HCT116 (cell line): Measurements from ENCODE around the gene CDH13. TPM values are rescaled to one million over a fixed set of nuclear protein-coding genes. Genes with fewer than 3 reads are reported as not detected.

Experiments
- ATAC-seq: fragments of 200-7000 bp; cut with Tn5 transposase; 2 replicates; pipeline ENCODE4 v1.9.1; 2020; ENCODE audit warnings: mild to moderate bottlenecking, moderate library complexity
- BruUV-seq: library from RNA; stranded (reverse); fragments of 400-500 nt; replicated peaks from 2 replicates; lab custom pipeline; 2021; lab: Mats Ljungman, UMichigan
- CTCF ChIA-PET: fragments of 300-600 bp; sonication (Branson Sonifier 250); formaldehyde crosslinking; loops from one replicate; lab custom pipeline; 2021; ENCODE audit warnings: antibody characterized with exemption; lab: Charles Lee
- POLR2A ChIA-PET: fragments of 300-600, 350-600 bp; sonication (Branson Sonifier 250); formaldehyde crosslinking; loops from one replicate; lab custom pipeline; 2021; ENCODE audit warnings: antibody characterized with exemption; lab: Charles Lee
- RAD21 ChIA-PET, 2 experiments: fragments of 300-600 bp; sonication (Branson Sonifier 250); formaldehyde crosslinking; loops; one replicate each; lab custom pipeline; 2023; ENCODE audit warnings: low total read pairs in 2 of 2; ENCODE audit not compliant: uncharacterized antibody in 2 of 2, unreplicated experiment in 2 of 2, low non-redundant PET in 1 of 2; lab: Charles Lee
- DNase-seq: peaks from one replicate; pipeline ENCODE4 v3.0.0-alpha.2; 2010; ENCODE audit warnings: low read depth, low spot score
- H2AFZ ChIP-seq: fragments of 200-600 bp; shearing (Covaris generic), sonication (generic); 2 replicates; pipeline ENCODE4 v1.6.1; 2017; ENCODE audit warnings: low read depth, mixed run types, mixed read lengths, antibody characterized with exemption, low read length; ENCODE audit not compliant: poor library complexity, severe bottlenecking
- H3K27ac ChIP-seq: 2 replicates; pipeline ENCODE4 v1.5.1; 2012; ENCODE audit warnings: low read depth, low read length
- H3K27me3 ChIP-seq: fragments of 200-600 bp; sonication (generic); 2 replicates; pipeline ENCODE4 v1.6.1; 2016; ENCODE audit warnings: mixed run types, low read length, mixed read lengths; ENCODE audit not compliant: insufficient read depth
- H3K36me3 ChIP-seq, 2 experiments: fragments of 200-500 bp in 1 of 2; fragments of 200-600 bp in 1 of 2; sonication (Bioruptor generic) in 1 of 2; sonication (generic) in 1 of 2; 2 replicates each; pipeline versions ENCODE4 v1.5.1 to v1.6.1; 2014 to 2016; ENCODE audit warnings: low read length in 2 of 2, inconsistent platforms in 1 of 2, mixed read lengths in 1 of 2, mixed run types in 1 of 2; ENCODE audit not compliant: insufficient read depth in 2 of 2, control insufficient read depth in 1 of 2
- H3K4me1 ChIP-seq, 2 experiments: fragments of 200-600 bp in 1 of 2; sonication (generic) in 1 of 2; 2 replicates each; pipeline versions ENCODE4 v1.5.1 to v1.6.1; 2012 to 2017; ENCODE audit warnings: low read length in 2 of 2, inconsistent platforms in 1 of 2, mild to moderate bottlenecking in 1 of 2, mixed read lengths in 1 of 2, mixed run types in 1 of 2, moderate library complexity in 1 of 2; ENCODE audit not compliant: insufficient read depth in 2 of 2, control insufficient read depth in 1 of 2
- H3K4me2 ChIP-seq: fragments of 200-600 bp; sonication (generic); 2 replicates; pipeline ENCODE4 v1.6.1; 2017; ENCODE audit warnings: mixed run types, low read length, mixed read lengths
- H3K4me3 ChIP-seq, 2 experiments: fragments of 200-600 bp in 1 of 2; sonication (generic) in 1 of 2; replicated peaks in 1 of 2; 2 replicates each; pipeline ENCODE4 v1.5.1; 2011 to 2016; ENCODE audit warnings: low read length in 2 of 2, control low read depth in 1 of 2, low read depth in 1 of 2, mild to moderate bottlenecking in 1 of 2, mixed read lengths in 1 of 2, mixed run types in 1 of 2
- H3K79me2 ChIP-seq: fragments of 200-600 bp; sonication (generic); 2 replicates; pipeline ENCODE4 v1.6.1; 2017; ENCODE audit warnings: mild to moderate bottlenecking, mixed run types, low read length, moderate library complexity, mixed read lengths; ENCODE audit not compliant: insufficient read depth
- H3K9ac ChIP-seq: fragments of 200-600 bp; sonication (generic); 2 replicates; pipeline ENCODE4 v1.6.1; 2016; ENCODE audit warnings: low read length, mixed read lengths
- H3K9me2 ChIP-seq: fragments of 200-600 bp; sonication (generic), shearing (Covaris generic); 2 replicates; pipeline ENCODE4 v1.6.1; 2017; ENCODE audit warnings: mixed run types, mild to moderate bottlenecking, moderate library complexity; ENCODE audit not compliant: insufficient read depth
- H3K9me3 ChIP-seq, 2 experiments: fragments of 200-500 bp in 1 of 2; fragments of 200-600 bp in 1 of 2; sonication (Bioruptor generic) in 1 of 2; sonication (generic) in 1 of 2; 2 replicates each; pipeline ENCODE4 v1.6.1; 2014 to 2017; ENCODE audit warnings: low read length in 2 of 2, mixed read lengths in 2 of 2, inconsistent platforms in 1 of 2, low read depth in 1 of 2, mild to moderate bottlenecking in 1 of 2, mixed run types in 1 of 2, moderate library complexity in 1 of 2; ENCODE audit not compliant: control insufficient read depth in 1 of 2, insufficient read depth in 1 of 2
- H4K20me1 ChIP-seq: fragments of 200-600 bp; sonication (generic), shearing (Covaris generic); 2 replicates; pipeline ENCODE4 v1.6.1; 2017; ENCODE audit warnings: mixed run types, mild to moderate bottlenecking, moderate library complexity; ENCODE audit not compliant: insufficient read depth
- CBX3 ChIP-seq: IDR thresholded peaks from 2 replicates; pipeline ENCODE4 v1.6.1; 2012; ENCODE audit warnings: low read depth
- CEBPB ChIP-seq: IDR thresholded peaks from 2 replicates; pipeline ENCODE4 v1.6.1; 2012; ENCODE audit warnings: low read depth
- CTCF ChIP-seq, 3 experiments: fragments of 200-600 bp in 1 of 3; sonication (generic) in 1 of 3; IDR thresholded peaks in 2 of 3; conservative IDR thresholded peaks in 1 of 3; 2 replicates each; pipeline ENCODE4 v1.5.1; 2012 to 2017; ENCODE audit warnings: low read depth in 2 of 3, low read length in 2 of 3, antibody characterized with exemption in 1 of 3, borderline replicate concordance in 1 of 3, control low read depth in 1 of 3, mild to moderate bottlenecking in 1 of 3, mixed read lengths in 1 of 3, mixed run types in 1 of 3, moderate library complexity in 1 of 3; ENCODE audit not compliant: insufficient read depth in 1 of 3
- EGR1 ChIP-seq: IDR thresholded peaks from 2 replicates; pipeline ENCODE4 v1.6.1; 2012; ENCODE audit warnings: low read depth
- EZH2 ChIP-seq: fragments of 200-600 bp; sonication (generic); IDR thresholded peaks from 2 replicates; pipeline ENCODE4 v1.6.1; 2017; ENCODE audit warnings: antibody characterized with exemption, mixed run types
- EZH2phosphoT487 ChIP-seq: fragments of 200-600 bp; IDR thresholded peaks from 2 replicates; pipeline ENCODE4 v1.6.1; 2018; ENCODE audit warnings: antibody characterized with exemption, borderline replicate concordance
- FOSL1 ChIP-seq: IDR thresholded peaks from 2 replicates; pipeline ENCODE4 v1.6.1; 2012; ENCODE audit warnings: low read depth
- JUND ChIP-seq: IDR thresholded peaks from 2 replicates; pipeline ENCODE4 v1.6.1; 2012
- POLR2A ChIP-seq: IDR thresholded peaks from 2 replicates; pipeline ENCODE4 v1.7.0; 2011; ENCODE audit warnings: borderline replicate concordance; ENCODE audit not compliant: insufficient read depth, insufficient read length; ENCODE audit errors: extremely low read depth
- RAD21 ChIP-seq: IDR thresholded peaks from 2 replicates; pipeline ENCODE4 v1.6.1; 2012; ENCODE audit warnings: low read depth, mild to moderate bottlenecking
- SP1 ChIP-seq: IDR thresholded peaks from 2 replicates; pipeline ENCODE4 v1.6.1; 2012; ENCODE audit warnings: low read depth
- SRF ChIP-seq: IDR thresholded peaks from 2 replicates; pipeline ENCODE4 v1.6.1; 2012; ENCODE audit warnings: low read depth
- TCF7L2 ChIP-seq: IDR thresholded peaks from 2 replicates; pipeline ENCODE4 v1.7.0; 2011; ENCODE audit warnings: borderline replicate concordance, inconsistent platforms; ENCODE audit not compliant: insufficient read depth, insufficient read length; ENCODE audit errors: extremely low read depth
- YY1 ChIP-seq: IDR thresholded peaks from 2 replicates; pipeline ENCODE4 v1.6.1; 2011; ENCODE audit warnings: low read length, low read depth, moderate library complexity, mild to moderate bottlenecking; ENCODE audit not compliant: insufficient replicate concordance; ENCODE audit errors: extremely low read depth
- ZFX ChIP-seq: fragments of 450-650 bp; IDR thresholded peaks from 2 replicates; pipeline ENCODE4 v1.6.1; 2017
- ZNF274 ChIP-seq: fragments of 200-500 bp; sonication (Bioruptor generic); IDR thresholded peaks from 2 replicates; pipeline ENCODE4 v1.6.1; 2014; ENCODE audit warnings: mild to moderate bottlenecking, low read depth, low read length, inconsistent platforms
- intact Hi-C: fragments of 100-400 bp; cut with micrococcal nuclease; formaldehyde crosslinking; loops from 2 replicates; pipeline ENCODE4 v1.10.0; 2022
- total RNA-seq: library from RNA; stranded (reverse); gene quantifications from one replicate; pipeline ENCODE4 v1.2.1, GENCODE V29; 2021; ENCODE audit not compliant: unreplicated experiment
- TF ChIP-seq, protein P1 (sequence below): IDR thresholded peaks from 2 replicates; pipeline ENCODE4 v1.6.1; 2012
- TF ChIP-seq, protein P2 (sequence below): IDR thresholded peaks from 2 replicates; pipeline ENCODE4 v1.6.1; 2012

The CDH13 gene
- total RNA-seq, 1 experiment from 2014 or later = not detected

DNA sequence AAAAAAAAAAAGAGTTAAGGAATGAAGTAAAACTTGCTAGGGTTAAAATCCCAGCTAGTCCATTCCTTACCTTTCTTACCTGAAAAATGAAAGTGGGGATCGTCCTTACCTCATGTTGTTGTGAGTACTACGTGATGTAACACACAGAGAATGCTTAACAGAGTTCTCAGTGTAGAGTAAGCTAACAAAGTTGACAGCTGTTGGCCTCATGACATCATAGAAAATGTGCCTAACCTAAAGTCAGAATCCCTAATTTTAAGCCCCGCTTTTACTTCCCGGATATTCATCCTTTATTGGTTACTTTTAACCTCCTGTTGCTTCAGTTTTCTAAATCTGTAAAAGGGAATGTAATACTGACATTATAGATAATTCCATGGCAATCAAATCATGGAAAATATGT, 675.2 kb downstream of the CDH13 start:
- Histone ChIP-seq H4K20me1 (no peaks in the 10 kb centered on the region), H3K27ac (no peak overlapping the region), H3K9me3 (no peaks in the 10 kb centered on the region; a peak in 2 of 4 replicates), H3K79me2 (no peaks in the 10 kb centered on the region), H3K27me3 (no peaks in the 10 kb centered on the region), H3K4me3 (no peak overlapping the region), H3K9me2 (no peaks in the 10 kb centered on the region), H3K9ac (no peak overlapping the region), H3K4me1 (no peaks in the 10 kb centered on the region), H2AFZ (no peak overlapping the region), H3K36me3 (no peaks in the 10 kb centered on the region), H3K4me2 (no peak overlapping the region)
- TF ChIP-seq ZFX (no peak), EZH2 (no peak), EGR1 (no peak), CEBPB (no peak), CTCF (IDR thresholded peaks at IDR 0.05 in 2 of 3, conservative IDR thresholded peaks at IDR 0.05 in 1 of 3; ENCODE audit: borderline replicate concordance in 1 of 3, insufficient read depth in 1 of 3, low read depth in 2 of 3, low read length in 2 of 3) (no peak), SP1 (no peak), TCF7L2 (no peak), YY1 (no peak), CBX3 (no peak), JUND (no peak), POLR2A (no peak), EZH2phosphoT487 (no peak), SRF (no peak), RAD21 (no peak), ZNF274 (no peak), FOSL1 (no peak)
- TF ChIP-seq, protein P1, sequence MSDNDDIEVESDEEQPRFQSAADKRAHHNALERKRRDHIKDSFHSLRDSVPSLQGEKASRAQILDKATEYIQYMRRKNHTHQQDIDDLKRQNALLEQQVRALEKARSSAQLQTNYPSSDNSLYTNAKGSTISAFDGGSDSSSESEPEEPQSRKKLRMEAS = no peak
- TF ChIP-seq, protein P2, sequence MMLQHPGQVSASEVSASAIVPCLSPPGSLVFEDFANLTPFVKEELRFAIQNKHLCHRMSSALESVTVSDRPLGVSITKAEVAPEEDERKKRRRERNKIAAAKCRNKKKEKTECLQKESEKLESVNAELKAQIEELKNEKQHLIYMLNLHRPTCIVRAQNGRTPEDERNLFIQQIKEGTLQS = no peak
- no TSS peak for BruUV-seq
- RAD21 ChIA-PET = no interaction called here
- CTCF ChIA-PET = no interaction called here
- POLR2A ChIA-PET = no interaction called here
- DNase-seq (no peak), ATAC-seq (no peak)
- intact Hi-C loops = no loop called here
